Activated naive CD4-positive, alpha-beta T cell treated with Interleukin-2 at 50 U/mL for 16 hours (primary cell): ENCODE measurements around the gene ZNF808.
"Not testable (repeated sequence)": the region's sequence is repeated elsewhere in the genome, so short reads cannot be mapped to it uniquely, and the experiment has no call there.

Experiments used
- DNase-seq: peaks from one replicate; pipeline ENCODE4 v3.0.0-alpha.2; 2020

ZNF808 gene

GRCh38 chr19:52538815-52539214, 11.3 kb downstream of the ZNF808 start:
- not testable (repeated sequence) for DNase-seq

- not testable (repeated sequence) for DNase-seq
Observed at GRCh38 chr19:52541176-52541575, 13.7 kb downstream of the ZNF808 start.

GRCh38 chr19:52541608-52542007, 14.1 kb downstream of the ZNF808 start:
- DNase-seq: no peak

GRCh38 chr19:52542541-52542940, 15.1 kb downstream of the ZNF808 start:
- not testable (repeated sequence) for DNase-seq

GRCh38 chr19:52542984-52543664, 15.7 kb downstream of the ZNF808 start:
- peak; percentile 25 for DNase-seq

- DNase-seq: no peak
Observed at GRCh38 chr19:52554216-52554971, 26.9 kb downstream of the ZNF808 start.

- no peak for DNase-seq
Observed at GRCh38 chr19:52557231-52557995, 29.9 kb downstream of the ZNF808 start.

GRCh38 chr19:52558732-52559445, 31.4 kb downstream of the ZNF808 start:
- not testable (repeated sequence) for DNase-seq

GRCh38 chr19:52561611-52562010, 34.1 kb downstream of the ZNF808 start:
- not testable (repeated sequence) for DNase-seq

- DNase-seq: no peak
Observed at GRCh38 chr19:52566121-52566520, 38.7 kb downstream of the ZNF808 start.

GRCh38 chr19:52566588-52566987, 39.1 kb downstream of the ZNF808 start:
- no peak for DNase-seq

GRCh38 chr19:52567921-52568320, 40.5 kb downstream of the ZNF808 start:
- DNase-seq: no peak

- DNase-seq: not testable (repeated sequence)
Observed at GRCh38 chr19:52569638-52569999, 42.2 kb downstream of the ZNF808 start.

- peak; percentile 95 for DNase-seq
Observed at GRCh38 chr19:52570000-52570861, 42.8 kb downstream of the ZNF808 start, which contains the start of gene ZNF701. ZNF701 (plus strand) TSS chr19:52570287; CDS start chr19:52574148, 3,861 bp downstream.

- DNase-seq: no peak
Observed at GRCh38 chr19:52584736-52585440, 57.4 kb downstream of the ZNF808 start.

GRCh38 chr19:52585604-52586003, 58.1 kb downstream of the ZNF808 start:
- no peak for DNase-seq

- no peak for DNase-seq
Observed at GRCh38 chr19:52590728-52591127, 63.3 kb downstream of the ZNF808 start.

GRCh38 chr19:52592301-52592700, 64.8 kb downstream of the ZNF808 start:
- no peak for DNase-seq

GRCh38 chr19:52593441-52593840, 66.0 kb downstream of the ZNF808 start:
- DNase-seq: not testable (repeated sequence)

GRCh38 chr19:52599241-52599640, 71.8 kb downstream of the ZNF808 start:
- DNase-seq: no peak

- no peak for DNase-seq
Observed at GRCh38 chr19:52600639-52601024, 73.2 kb downstream of the ZNF808 start.
